Progenitor cell of endocrine pancreas (in vitro differentiated cells): ENCODE measurements around the gene SNRPD1. TPM values are rescaled to one million over a fixed set of nuclear protein-coding genes. Genes with fewer than 3 reads are reported as not detected.
A peak's percentile ranks its signal among the peaks of the same experiment; 100 is the strongest.
"Not testable (repeated sequence)": the region's sequence is repeated elsewhere in the genome, so short reads cannot be mapped to it uniquely, and the experiment has no call there.

Source experiments
- DNase-seq: peaks from one replicate; pipeline ENCODE4 v3.0.0; 2021; ENCODE audit warnings: low spot score; ENCODE audit not compliant: unreplicated experiment
- H3K27ac Mint-ChIP-seq: 2 replicates; pipeline ENCODE4 v1.8.0; 2021; ENCODE audit warnings: mild to moderate bottlenecking, moderate library complexity, mixed read lengths
- H3K27me3 Mint-ChIP-seq: 2 replicates; pipeline ENCODE4 v1.8.0; 2021; ENCODE audit warnings: mixed read lengths
- H3K36me3 Mint-ChIP-seq: 2 replicates; pipeline ENCODE4 v1.8.0; 2022; ENCODE audit warnings: mixed read lengths; ENCODE audit not compliant: insufficient read depth
- H3K4me1 Mint-ChIP-seq: 2 replicates; pipeline ENCODE4 v1.8.0; 2021; ENCODE audit warnings: low read depth, mixed read lengths
- H3K4me3 Mint-ChIP-seq: 2 replicates; pipeline ENCODE4 v1.8.0; 2021; ENCODE audit warnings: low read depth, mild to moderate bottlenecking, moderate library complexity, mixed read lengths
- H3K9me3 Mint-ChIP-seq: 2 replicates; pipeline ENCODE4 v1.8.0; 2021; ENCODE audit warnings: low read depth, mixed read lengths
- CTCF ChIP-seq: fragments of 200-600 bp; sonication (generic); IDR thresholded peaks from one replicate; pipeline ENCODE4 v1.5.0; 2021; ENCODE audit warnings: antibody characterized with exemption, mild to moderate bottlenecking; ENCODE audit not compliant: unreplicated experiment
- total RNA-seq: library from RNA; stranded (reverse); gene quantifications from 2 replicates; pipeline ENCODE4 v1.2.1, GENCODE V29; 2021

The SNRPD1 gene
- total RNA-seq, 1 donor from 2014 or later, result 76.7 TPM

GRCh38 chr18:21600526-21601410, 11.3 kb upstream of the SNRPD1 start, which contains the start of gene ESCO1:
Gene ESCO1, minus strand, starts transcription at chr18:21600704. Its CDS starts 25,861 bp downstream, at chr18:21574843.
- peaks cover 10% of the 10 kb centered on the region for H3K4me1 Mint-ChIP-seq
- H3K9me3 Mint-ChIP-seq, result no peaks in the 10 kb centered on the region
- no peaks in the 10 kb centered on the region for H3K27me3 Mint-ChIP-seq
- H3K4me3 Mint-ChIP-seq, result peak within 1 kb of the TSS; percentile 96
- peak; percentile 96 for DNase-seq
- H3K36me3 Mint-ChIP-seq, result peaks cover 3% of the 10 kb centered on the region
- peak; percentile 99 for TF ChIP-seq CTCF
- H3K27ac Mint-ChIP-seq, result peak within 1 kb of the TSS; percentile 100

- H3K27ac Mint-ChIP-seq, result no peak overlapping the region
These were observed 9.9 kb upstream of the SNRPD1 start for GRCh38 chr18:21602299-21602587.

GRCh38 chr18:21604671-21605070, 7.4 kb upstream of the SNRPD1 start:
- Mint-ChIP-seq H3K4me3 (no peak overlapping the region), H3K36me3 (no peaks in the 10 kb centered on the region), H3K27me3 (no peaks in the 10 kb centered on the region), H3K9me3 (no peaks in the 10 kb centered on the region), H3K4me1 (peaks cover 3% of the 10 kb centered on the region), H3K27ac (no peak overlapping the region)
- no peak for DNase-seq
- no peak for TF ChIP-seq CTCF

More at GRCh38 chr18:21602299-21602587, 9.9 kb upstream of the SNRPD1 start:
- Mint-ChIP-seq H3K4me1 (peaks cover 10% of the 10 kb centered on the region), H3K27me3 (no peaks in the 10 kb centered on the region), H3K36me3 (peaks cover 1% of the 10 kb centered on the region), H3K9me3 (no peaks in the 10 kb centered on the region), H3K4me3 (no peak overlapping the region)
- TF ChIP-seq CTCF, result no peak
- DNase-seq, result no peak

GRCh38 chr18:21605213-21605612, 6.9 kb upstream of the SNRPD1 start:
- Mint-ChIP-seq H3K27me3 (no peaks in the 10 kb centered on the region), H3K4me1 (peaks cover 2% of the 10 kb centered on the region), H3K36me3 (no peaks in the 10 kb centered on the region), H3K27ac (no peak overlapping the region), H3K4me3 (no peak overlapping the region), H3K9me3 (no peaks in the 10 kb centered on the region)
- no peak for TF ChIP-seq CTCF
- DNase-seq, result no peak

GRCh38 chr18:21611401-21612124, 551 bp upstream of the SNRPD1 start:
- H3K36me3 Mint-ChIP-seq, result peaks cover 14% of the 10 kb centered on the region
- not testable (repeated sequence) for H3K27me3 Mint-ChIP-seq, H3K9me3 Mint-ChIP-seq, DNase-seq
- peak overlapping the region; percentile 95 for H3K4me3 Mint-ChIP-seq
- H3K27ac Mint-ChIP-seq, result peak overlapping the region; percentile 65
- H3K4me1 Mint-ChIP-seq, result peaks cover 11% of the 10 kb centered on the region

- peaks cover 25% of the 10 kb centered on the region for H3K36me3 Mint-ChIP-seq
- H3K4me1 Mint-ChIP-seq, result not testable (repeated sequence)
These were observed 9.5 kb downstream of the SNRPD1 start for GRCh38 chr18:21621640-21622039.

More at GRCh38 chr18:21621640-21622039, 9.5 kb downstream of the SNRPD1 start:
- H3K27ac Mint-ChIP-seq, result peak overlapping the region; percentile 49
- H3K27me3 Mint-ChIP-seq, DNase-seq, H3K9me3 Mint-ChIP-seq, H3K4me3 Mint-ChIP-seq: not testable (repeated sequence)
